ENCODE results near the gene ZNF839. TPM values are rescaled to one million over a fixed set of nuclear protein-coding genes. Genes with fewer than 3 reads are reported as not detected.

The ZNF839 gene
- polyA plus RNA-seq, 1 of the 3 experiments (the other 2 are of a cell fraction) = 15.4 TPM

DNA sequence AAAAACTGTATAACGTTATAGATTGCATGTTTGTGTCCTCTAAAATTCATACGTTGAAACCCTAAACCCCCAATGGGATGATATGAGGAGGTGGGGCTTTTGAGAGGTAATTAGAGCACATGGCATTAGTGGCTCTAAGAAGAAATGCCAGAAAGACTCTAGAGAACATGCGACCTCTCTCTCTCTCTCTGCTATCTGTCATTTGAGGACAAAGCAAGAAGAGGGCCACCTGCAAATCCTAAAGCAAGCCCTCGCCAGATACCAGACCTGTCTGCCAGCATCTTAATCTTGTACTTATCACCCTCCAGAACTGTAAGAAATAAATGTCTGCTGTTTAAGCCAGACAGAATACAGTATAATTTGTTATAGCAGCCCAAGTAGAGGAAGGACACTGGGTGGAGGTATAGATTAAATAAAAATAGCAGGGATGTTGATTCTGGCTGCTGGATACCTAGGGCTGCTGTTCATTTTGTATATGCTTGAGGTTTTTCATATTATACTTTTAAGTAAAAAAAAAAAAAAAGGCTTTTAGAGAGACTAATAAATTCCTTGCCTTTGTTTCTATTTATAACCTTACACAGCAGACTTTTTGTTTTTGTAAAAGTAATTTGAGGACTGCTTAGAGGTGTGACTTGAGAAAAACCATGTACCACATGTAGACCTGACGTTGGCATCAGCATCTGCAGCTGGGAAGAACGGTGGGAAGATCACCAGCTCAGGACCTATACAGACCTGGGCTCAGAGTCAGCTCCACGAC is 41.5 kb upstream of the ZNF839 start:
- Histone ChIP-seq H4K20me1 (ENCODE audit: insufficient read depth) (no peaks in the 10 kb centered on the region), H3K4me3 (ENCODE audit: low read depth in 2 of 2, low read length in 1 of 2) (no peak overlapping the region), H3K27ac (ENCODE audit: low read depth in 2 of 2, low read length in 1 of 2) (no peak overlapping the region; a peak in 1 of 4 replicates), H3K9me2 (no peaks in the 10 kb centered on the region), H3K79me2 (ENCODE audit: insufficient read depth) (no peaks in the 10 kb centered on the region), H3K36me3 (replicated peaks in 1 of 2; ENCODE audit: control insufficient read depth in 1 of 2, insufficient read depth in 2 of 2, low read length in 1 of 2) (peaks cover 0 to 8% of the 10 kb centered on the region in 2 experiments), H3K9me3 (no peaks in the 10 kb centered on the region), H3K27me3 (ENCODE audit: insufficient read depth) (no peaks in the 10 kb centered on the region), H3F3A (replicated peaks; ENCODE audit: insufficient read depth) (peaks cover 26% of the 10 kb centered on the region), H3K4me2 (no peak overlapping the region), H3K9ac (no peak overlapping the region), H3K4me1 (ENCODE audit: control insufficient read depth in 1 of 2, insufficient read depth in 2 of 2, low read depth in 1 of 2, low read length in 1 of 2) (peaks cover 2 to 23% of the 10 kb centered on the region in 2 experiments; a peak in 2 of 4 replicates), H2AFZ (ENCODE audit: low read depth) (no peak overlapping the region)
- WGBS (ENCODE audit: low lambda C conversion rate) = 88% methylated on average over 7 of the region's 7 CpGs
- ChIA-PET POLR2A (no interaction called here), CTCF (interaction anchor here (0.9 kb wide), 1 partner anchor 9 kb away, joined by 3 read pairs; no protein-coding TSS in a partner anchor)
- TF ChIP-seq, protein P1, sequence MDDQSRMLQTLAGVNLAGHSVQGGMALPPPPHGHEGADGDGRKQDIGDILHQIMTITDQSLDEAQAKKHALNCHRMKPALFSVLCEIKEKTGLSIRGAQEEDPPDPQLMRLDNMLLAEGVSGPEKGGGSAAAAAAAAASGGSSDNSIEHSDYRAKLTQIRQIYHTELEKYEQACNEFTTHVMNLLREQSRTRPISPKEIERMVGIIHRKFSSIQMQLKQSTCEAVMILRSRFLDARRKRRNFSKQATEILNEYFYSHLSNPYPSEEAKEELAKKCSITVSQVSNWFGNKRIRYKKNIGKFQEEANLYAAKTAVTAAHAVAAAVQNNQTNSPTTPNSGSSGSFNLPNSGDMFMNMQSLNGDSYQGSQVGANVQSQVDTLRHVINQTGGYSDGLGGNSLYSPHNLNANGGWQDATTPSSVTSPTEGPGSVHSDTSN (IDR thresholded peaks at IDR 0.05) = no peak
- TF ChIP-seq, protein P2, sequence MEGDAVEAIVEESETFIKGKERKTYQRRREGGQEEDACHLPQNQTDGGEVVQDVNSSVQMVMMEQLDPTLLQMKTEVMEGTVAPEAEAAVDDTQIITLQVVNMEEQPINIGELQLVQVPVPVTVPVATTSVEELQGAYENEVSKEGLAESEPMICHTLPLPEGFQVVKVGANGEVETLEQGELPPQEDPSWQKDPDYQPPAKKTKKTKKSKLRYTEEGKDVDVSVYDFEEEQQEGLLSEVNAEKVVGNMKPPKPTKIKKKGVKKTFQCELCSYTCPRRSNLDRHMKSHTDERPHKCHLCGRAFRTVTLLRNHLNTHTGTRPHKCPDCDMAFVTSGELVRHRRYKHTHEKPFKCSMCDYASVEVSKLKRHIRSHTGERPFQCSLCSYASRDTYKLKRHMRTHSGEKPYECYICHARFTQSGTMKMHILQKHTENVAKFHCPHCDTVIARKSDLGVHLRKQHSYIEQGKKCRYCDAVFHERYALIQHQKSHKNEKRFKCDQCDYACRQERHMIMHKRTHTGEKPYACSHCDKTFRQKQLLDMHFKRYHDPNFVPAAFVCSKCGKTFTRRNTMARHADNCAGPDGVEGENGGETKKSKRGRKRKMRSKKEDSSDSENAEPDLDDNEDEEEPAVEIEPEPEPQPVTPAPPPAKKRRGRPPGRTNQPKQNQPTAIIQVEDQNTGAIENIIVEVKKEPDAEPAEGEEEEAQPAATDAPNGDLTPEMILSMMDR (IDR thresholded peaks at IDR 0.05) = no peak
- TF ChIP-seq, protein P3, sequence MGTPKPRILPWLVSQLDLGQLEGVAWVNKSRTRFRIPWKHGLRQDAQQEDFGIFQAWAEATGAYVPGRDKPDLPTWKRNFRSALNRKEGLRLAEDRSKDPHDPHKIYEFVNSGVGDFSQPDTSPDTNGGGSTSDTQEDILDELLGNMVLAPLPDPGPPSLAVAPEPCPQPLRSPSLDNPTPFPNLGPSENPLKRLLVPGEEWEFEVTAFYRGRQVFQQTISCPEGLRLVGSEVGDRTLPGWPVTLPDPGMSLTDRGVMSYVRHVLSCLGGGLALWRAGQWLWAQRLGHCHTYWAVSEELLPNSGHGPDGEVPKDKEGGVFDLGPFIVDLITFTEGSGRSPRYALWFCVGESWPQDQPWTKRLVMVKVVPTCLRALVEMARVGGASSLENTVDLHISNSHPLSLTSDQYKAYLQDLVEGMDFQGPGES (IDR thresholded peaks at IDR 0.05; ENCODE audit: low read depth, low read length) = no peak
- no peak for TF ChIP-seq TAF1 (IDR thresholded peaks at IDR 0.05; ENCODE audit: borderline replicate concordance, low read depth, low read length)
- TF ChIP-seq, protein P4, sequence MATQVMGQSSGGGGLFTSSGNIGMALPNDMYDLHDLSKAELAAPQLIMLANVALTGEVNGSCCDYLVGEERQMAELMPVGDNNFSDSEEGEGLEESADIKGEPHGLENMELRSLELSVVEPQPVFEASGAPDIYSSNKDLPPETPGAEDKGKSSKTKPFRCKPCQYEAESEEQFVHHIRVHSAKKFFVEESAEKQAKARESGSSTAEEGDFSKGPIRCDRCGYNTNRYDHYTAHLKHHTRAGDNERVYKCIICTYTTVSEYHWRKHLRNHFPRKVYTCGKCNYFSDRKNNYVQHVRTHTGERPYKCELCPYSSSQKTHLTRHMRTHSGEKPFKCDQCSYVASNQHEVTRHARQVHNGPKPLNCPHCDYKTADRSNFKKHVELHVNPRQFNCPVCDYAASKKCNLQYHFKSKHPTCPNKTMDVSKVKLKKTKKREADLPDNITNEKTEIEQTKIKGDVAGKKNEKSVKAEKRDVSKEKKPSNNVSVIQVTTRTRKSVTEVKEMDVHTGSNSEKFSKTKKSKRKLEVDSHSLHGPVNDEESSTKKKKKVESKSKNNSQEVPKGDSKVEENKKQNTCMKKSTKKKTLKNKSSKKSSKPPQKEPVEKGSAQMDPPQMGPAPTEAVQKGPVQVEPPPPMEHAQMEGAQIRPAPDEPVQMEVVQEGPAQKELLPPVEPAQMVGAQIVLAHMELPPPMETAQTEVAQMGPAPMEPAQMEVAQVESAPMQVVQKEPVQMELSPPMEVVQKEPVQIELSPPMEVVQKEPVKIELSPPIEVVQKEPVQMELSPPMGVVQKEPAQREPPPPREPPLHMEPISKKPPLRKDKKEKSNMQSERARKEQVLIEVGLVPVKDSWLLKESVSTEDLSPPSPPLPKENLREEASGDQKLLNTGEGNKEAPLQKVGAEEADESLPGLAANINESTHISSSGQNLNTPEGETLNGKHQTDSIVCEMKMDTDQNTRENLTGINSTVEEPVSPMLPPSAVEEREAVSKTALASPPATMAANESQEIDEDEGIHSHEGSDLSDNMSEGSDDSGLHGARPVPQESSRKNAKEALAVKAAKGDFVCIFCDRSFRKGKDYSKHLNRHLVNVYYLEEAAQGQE (IDR thresholded peaks at IDR 0.05; ENCODE audit: low read depth, low read length) = no peak
- no peak for TF ChIP-seq ELF1 (IDR thresholded peaks at IDR 0.05)
- no peak for TF ChIP-seq POLR2AphosphoS5 (IDR thresholded peaks at IDR 0.05; ENCODE audit: low read depth, low read length)
- TF ChIP-seq EZH2phosphoT487 (IDR thresholded peaks at IDR 0.05; ENCODE audit: borderline replicate concordance, low read depth) = no peak
- TF ChIP-seq CHD2 (IDR thresholded peaks at IDR 0.05; ENCODE audit: low read length, partially characterized antibody) = no peak
- no peak for TF ChIP-seq MEF2A (IDR thresholded peaks at IDR 0.05; ENCODE audit: borderline replicate concordance, low read depth)
- no peak for TF ChIP-seq RFX5 (IDR thresholded peaks at IDR 0.05; ENCODE audit: low read length)
- TF ChIP-seq EP300 (IDR thresholded peaks at IDR 0.05; ENCODE audit: borderline replicate concordance in 1 of 2, low read depth in 1 of 2, low read length in 1 of 2) = no peak
- TF ChIP-seq, protein P5, sequence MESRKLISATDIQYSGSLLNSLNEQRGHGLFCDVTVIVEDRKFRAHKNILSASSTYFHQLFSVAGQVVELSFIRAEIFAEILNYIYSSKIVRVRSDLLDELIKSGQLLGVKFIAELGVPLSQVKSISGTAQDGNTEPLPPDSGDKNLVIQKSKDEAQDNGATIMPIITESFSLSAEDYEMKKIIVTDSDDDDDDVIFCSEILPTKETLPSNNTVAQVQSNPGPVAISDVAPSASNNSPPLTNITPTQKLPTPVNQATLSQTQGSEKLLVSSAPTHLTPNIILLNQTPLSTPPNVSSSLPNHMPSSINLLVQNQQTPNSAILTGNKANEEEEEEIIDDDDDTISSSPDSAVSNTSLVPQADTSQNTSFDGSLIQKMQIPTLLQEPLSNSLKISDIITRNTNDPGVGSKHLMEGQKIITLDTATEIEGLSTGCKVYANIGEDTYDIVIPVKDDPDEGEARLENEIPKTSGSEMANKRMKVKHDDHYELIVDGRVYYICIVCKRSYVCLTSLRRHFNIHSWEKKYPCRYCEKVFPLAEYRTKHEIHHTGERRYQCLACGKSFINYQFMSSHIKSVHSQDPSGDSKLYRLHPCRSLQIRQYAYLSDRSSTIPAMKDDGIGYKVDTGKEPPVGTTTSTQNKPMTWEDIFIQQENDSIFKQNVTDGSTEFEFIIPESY (IDR thresholded peaks at IDR 0.05; ENCODE audit: borderline replicate concordance, low read depth) = no peak
- TF ChIP-seq, protein P6, sequence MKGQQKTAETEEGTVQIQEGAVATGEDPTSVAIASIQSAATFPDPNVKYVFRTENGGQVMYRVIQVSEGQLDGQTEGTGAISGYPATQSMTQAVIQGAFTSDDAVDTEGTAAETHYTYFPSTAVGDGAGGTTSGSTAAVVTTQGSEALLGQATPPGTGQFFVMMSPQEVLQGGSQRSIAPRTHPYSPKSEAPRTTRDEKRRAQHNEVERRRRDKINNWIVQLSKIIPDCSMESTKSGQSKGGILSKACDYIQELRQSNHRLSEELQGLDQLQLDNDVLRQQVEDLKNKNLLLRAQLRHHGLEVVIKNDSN (IDR thresholded peaks at IDR 0.05; ENCODE audit: borderline replicate concordance, low read depth) = no peak
- no peak for TF ChIP-seq YY1 (IDR thresholded peaks at IDR 0.05; ENCODE audit: low read depth)
- no peak for TF ChIP-seq MXI1 (IDR thresholded peaks at IDR 0.05; ENCODE audit: low read depth, low read length)
- no peak for TF ChIP-seq RXRA (IDR thresholded peaks at IDR 0.05; ENCODE audit: borderline replicate concordance, low read depth)
- no peak for TF ChIP-seq FOSL2 (IDR thresholded peaks at IDR 0.05; ENCODE audit: borderline replicate concordance, low read depth)
- TF ChIP-seq, protein P7, sequence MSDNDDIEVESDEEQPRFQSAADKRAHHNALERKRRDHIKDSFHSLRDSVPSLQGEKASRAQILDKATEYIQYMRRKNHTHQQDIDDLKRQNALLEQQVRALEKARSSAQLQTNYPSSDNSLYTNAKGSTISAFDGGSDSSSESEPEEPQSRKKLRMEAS (IDR thresholded peaks at IDR 0.05; ENCODE audit: low read depth) = no peak
- TF ChIP-seq NRF1 (IDR thresholded peaks at IDR 0.05; ENCODE audit: low read depth, low read length) = no peak
- DNase-seq = no peak
